Right atrium auricular region (tissue), 2 donors: ENCODE data around the gene ACTL7B. TPM values are rescaled to one million over a fixed set of nuclear protein-coding genes. Genes with fewer than 3 reads are reported as not detected.

Source experiments
- DNase-seq: peaks from one replicate; pipeline ENCODE4 v3.0.0-alpha.2; 2019; ENCODE audit warnings: low spot score
- H3K27ac ChIP-seq, 2 donors: fragments of 200-600 bp; sonication (generic); 1 replicate in 1 of 2; 2 replicates in 1 of 2; pipeline ENCODE4 v1.5.1; 2016 to 2019
- H3K27me3 ChIP-seq, 2 donors: fragments of 200-600 bp; sonication (generic); one replicate each; pipeline versions ENCODE4 v1.5.1 to v1.6.0; 2017 to 2019
- H3K36me3 ChIP-seq: fragments of 200-600 bp; sonication (generic); one replicate; pipeline ENCODE4 v1.5.1; 2016
- H3K4me1 ChIP-seq, 2 donors: fragments of 200-600 bp; sonication (generic); one replicate each; pipeline versions ENCODE4 v1.5.1 to v1.6.0; 2017 to 2019
- H3K4me3 ChIP-seq, 2 donors: fragments of 200-600 bp; sonication (generic); 1 replicate in 1 of 2; 2 replicates in 1 of 2; pipeline ENCODE4 v1.5.1; 2017 to 2019; ENCODE audit warnings: mild to moderate bottlenecking in 1 of 2, moderate library complexity in 1 of 2
- H3K9me3 ChIP-seq, 2 donors: fragments of 200-600 bp; sonication (generic); one replicate each; pipeline ENCODE4 v1.5.1; 2019
- CTCF ChIP-seq, 2 donors: fragments of 200-600 bp; sonication (generic); IDR thresholded peaks; one replicate each; pipeline ENCODE4 v1.5.1; 2019; ENCODE audit warnings: antibody characterized with exemption in 2 of 2
- total RNA-seq, 2 donors: library from RNA; depleted of rRNA; stranded (reverse); fragments of >200 nt; gene quantifications; one replicate each; pipeline ENCODE4 v1.1.0, GENCODE V29; 2016

Gene ACTL7B
- total RNA-seq, 2 donors from 2014 or later, result not detected

- H3K4me3 ChIP-seq, result no peak overlapping the region
- no peak for TF ChIP-seq CTCF (IDR thresholded peaks at IDR 0.05)
- H3K27me3 ChIP-seq, result no peaks in the 10 kb centered on the region
- no peak for DNase-seq
- no peak overlapping the region for H3K27ac ChIP-seq
- H3K36me3 ChIP-seq, result peaks cover 32% of the 10 kb centered on the region
- peaks cover 0 to 6% of the 10 kb centered on the region in 2 donors for H3K9me3 ChIP-seq
- H3K4me1 ChIP-seq, result peaks cover 0 to 14% of the 10 kb centered on the region in 2 donors
These were observed 28.9 kb upstream of the ACTL7B start for GRCh38 chr9:108884701-108885100.

- Histone ChIP-seq H3K4me3 (no peak overlapping the region), H3K36me3 (peaks cover 48% of the 10 kb centered on the region), H3K4me1 (peaks cover 0 to 7% of the 10 kb centered on the region in 2 donors), H3K27me3 (no peaks in the 10 kb centered on the region), H3K9me3 (peaks cover 0 to 6% of the 10 kb centered on the region in 2 donors), H3K27ac (no peak overlapping the region)
- no peak for DNase-seq
- TF ChIP-seq CTCF (IDR thresholded peaks at IDR 0.05), result no peak
These were observed 27.3 kb upstream of the ACTL7B start for GRCh38 chr9:108883085-108883484.

- Histone ChIP-seq H3K36me3 (peaks cover 56% of the 10 kb centered on the region), H3K27ac (no peak overlapping the region), H3K4me1 (peaks cover 0 to 7% of the 10 kb centered on the region in 2 donors), H3K9me3 (peaks cover 0 to 6% of the 10 kb centered on the region in 2 donors), H3K27me3 (no peaks in the 10 kb centered on the region), H3K4me3 (no peak overlapping the region)
- TF ChIP-seq CTCF (IDR thresholded peaks at IDR 0.05), result no peak
- DNase-seq, result no peak
These were observed 26.5 kb upstream of the ACTL7B start for GRCh38 chr9:108882052-108882888.

- Histone ChIP-seq H3K4me1 (peaks cover 0 to 4% of the 10 kb centered on the region in 2 donors), H3K9me3 (peaks cover 0 to 6% of the 10 kb centered on the region in 2 donors), H3K27me3 (no peaks in the 10 kb centered on the region), H3K27ac (no peak overlapping the region), H3K4me3 (no peak overlapping the region), H3K36me3 (peaks cover 69% of the 10 kb centered on the region)
- no peak for DNase-seq
- TF ChIP-seq CTCF (IDR thresholded peaks at IDR 0.05), result no peak
These were observed 25.0 kb upstream of the ACTL7B start for GRCh38 chr9:108880738-108881316.

GRCh38 chr9:108877524-108877923, 21.7 kb upstream of the ACTL7B start:
- Histone ChIP-seq H3K4me1 (no peaks in the 10 kb centered on the region), H3K4me3 (no peak overlapping the region), H3K27ac (no peak overlapping the region), H3K27me3 (no peaks in the 10 kb centered on the region), H3K9me3 (no peaks in the 10 kb centered on the region), H3K36me3 (peaks cover 93% of the 10 kb centered on the region)
- DNase-seq, result no peak
- TF ChIP-seq CTCF (IDR thresholded peaks at IDR 0.05), result no peak
